ENCODE measurements around the gene TRPM3. TPM values are rescaled to one million over a fixed set of nuclear protein-coding genes. Genes with fewer than 3 reads are reported as not detected.

TRPM3 gene
- total RNA-seq, 1 donor, result 0.72 TPM

GRCh38 chr9:70878576-70878975, 242.8 kb downstream of the TRPM3 start:
- H3K9me3 ChIP-seq (ENCODE audit: low read depth, low read length), result no peaks in the 10 kb centered on the region
- no peak for TF ChIP-seq CTCF (IDR thresholded peaks at IDR 0.05; ENCODE audit: extremely low read depth, low read depth, low read length)
- no peaks in the 10 kb centered on the region for H3K79me2 ChIP-seq (ENCODE audit: insufficient read depth, low read length)
- H3K27ac ChIP-seq (ENCODE audit: low read depth, low read length), result no peak overlapping the region
- H2AFZ ChIP-seq (ENCODE audit: low read length), result no peak overlapping the region
- no peak overlapping the region for H3K4me2 ChIP-seq (ENCODE audit: insufficient read depth, low read length)
- H3K4me1 ChIP-seq (ENCODE audit: insufficient read depth, low read length), result no peaks in the 10 kb centered on the region
- no peak for DNase-seq (ENCODE audit: insufficient read length, low spot score, missing footprints)
- H3K27me3 ChIP-seq (ENCODE audit: insufficient read depth, low read length), result no peaks in the 10 kb centered on the region
- H4K20me1 ChIP-seq (ENCODE audit: insufficient read depth, low read length), result no peaks in the 10 kb centered on the region
- no peaks in the 10 kb centered on the region for H3K36me3 ChIP-seq (ENCODE audit: insufficient read depth, low read length)
- H3K4me3 ChIP-seq (ENCODE audit: insufficient read depth, low read length), result no peak overlapping the region

GRCh38 chr9:70874451-70874850, 247.0 kb downstream of the TRPM3 start:
- no peak overlapping the region for H3K27ac ChIP-seq (ENCODE audit: low read depth, low read length)
- H3K36me3 ChIP-seq (ENCODE audit: insufficient read depth, low read length), result no peaks in the 10 kb centered on the region
- no peaks in the 10 kb centered on the region for H3K4me1 ChIP-seq (ENCODE audit: insufficient read depth, low read length)
- no peak overlapping the region for H3K4me2 ChIP-seq (ENCODE audit: insufficient read depth, low read length)
- H4K20me1 ChIP-seq (ENCODE audit: insufficient read depth, low read length), result no peaks in the 10 kb centered on the region
- no peak overlapping the region for H3K4me3 ChIP-seq (ENCODE audit: insufficient read depth, low read length)
- H2AFZ ChIP-seq (ENCODE audit: low read length), result no peak overlapping the region
- H3K79me2 ChIP-seq (ENCODE audit: insufficient read depth, low read length), result no peaks in the 10 kb centered on the region
- TF ChIP-seq CTCF (IDR thresholded peaks at IDR 0.05; ENCODE audit: extremely low read depth, low read depth, low read length), result no peak
- no peaks in the 10 kb centered on the region for H3K9me3 ChIP-seq (ENCODE audit: low read depth, low read length)
- H3K27me3 ChIP-seq (ENCODE audit: insufficient read depth, low read length), result no peaks in the 10 kb centered on the region
- DNase-seq (ENCODE audit: insufficient read length, low spot score, missing footprints), result no peak

- Histone ChIP-seq H3K36me3 (ENCODE audit: insufficient read depth, low read length) (no peaks in the 10 kb centered on the region), H3K4me2 (ENCODE audit: insufficient read depth, low read length) (no peak overlapping the region), H4K20me1 (ENCODE audit: insufficient read depth, low read length) (no peaks in the 10 kb centered on the region), H3K9me3 (ENCODE audit: low read depth, low read length) (no peaks in the 10 kb centered on the region), H3K27ac (ENCODE audit: low read depth, low read length) (no peak overlapping the region), H3K27me3 (ENCODE audit: insufficient read depth, low read length) (peaks cover 5% of the 10 kb centered on the region), H2AFZ (ENCODE audit: low read length) (no peak overlapping the region), H3K4me1 (ENCODE audit: insufficient read depth, low read length) (no peaks in the 10 kb centered on the region), H3K4me3 (ENCODE audit: insufficient read depth, low read length) (no peak overlapping the region), H3K79me2 (ENCODE audit: insufficient read depth, low read length) (no peaks in the 10 kb centered on the region)
- TF ChIP-seq CTCF (IDR thresholded peaks at IDR 0.05; ENCODE audit: extremely low read depth, low read depth, low read length), result no peak
- no peak for DNase-seq (ENCODE audit: insufficient read length, low spot score, missing footprints)
These were observed 247.9 kb downstream of the TRPM3 start for GRCh38 chr9:70873506-70873905.

GRCh38 chr9:70868661-70869652, 252.5 kb downstream of the TRPM3 start:
- no peaks in the 10 kb centered on the region for H3K36me3 ChIP-seq (ENCODE audit: insufficient read depth, low read length)
- H3K27ac ChIP-seq (ENCODE audit: low read depth, low read length), result no peak overlapping the region
- H3K79me2 ChIP-seq (ENCODE audit: insufficient read depth, low read length), result no peaks in the 10 kb centered on the region
- peak overlapping the region; percentile 26 for H2AFZ ChIP-seq (ENCODE audit: low read length)
- H3K27me3 ChIP-seq (ENCODE audit: insufficient read depth, low read length), result peaks cover 17% of the 10 kb centered on the region
- no peaks in the 10 kb centered on the region for H3K9me3 ChIP-seq (ENCODE audit: low read depth, low read length)
- DNase-seq (ENCODE audit: insufficient read length, low spot score, missing footprints), result no peak
- H3K4me3 ChIP-seq (ENCODE audit: insufficient read depth, low read length), result peak overlapping the region; percentile 49
- no peak for TF ChIP-seq CTCF (IDR thresholded peaks at IDR 0.05; ENCODE audit: extremely low read depth, low read depth, low read length)
- H4K20me1 ChIP-seq (ENCODE audit: insufficient read depth, low read length), result no peaks in the 10 kb centered on the region
- peak overlapping the region; percentile 68 for H3K4me2 ChIP-seq (ENCODE audit: insufficient read depth, low read length)
- H3K4me1 ChIP-seq (ENCODE audit: insufficient read depth, low read length), result no peaks in the 10 kb centered on the region
